RCC 7860 (cell line): Measurements from ENCODE around the gene FANCC.

ENCODE experiments used
- DNase-seq: peaks from one replicate; pipeline ENCODE4 v3.0.0-alpha.2; 2015; ENCODE audit warnings: low spot score
- FAIRE-seq: peaks from 2 replicates; lab custom pipeline; 2012; peaks lifted over from hg19 to GRCh38; lab: Jason Lieb, UNC

FANCC gene

DNA sequence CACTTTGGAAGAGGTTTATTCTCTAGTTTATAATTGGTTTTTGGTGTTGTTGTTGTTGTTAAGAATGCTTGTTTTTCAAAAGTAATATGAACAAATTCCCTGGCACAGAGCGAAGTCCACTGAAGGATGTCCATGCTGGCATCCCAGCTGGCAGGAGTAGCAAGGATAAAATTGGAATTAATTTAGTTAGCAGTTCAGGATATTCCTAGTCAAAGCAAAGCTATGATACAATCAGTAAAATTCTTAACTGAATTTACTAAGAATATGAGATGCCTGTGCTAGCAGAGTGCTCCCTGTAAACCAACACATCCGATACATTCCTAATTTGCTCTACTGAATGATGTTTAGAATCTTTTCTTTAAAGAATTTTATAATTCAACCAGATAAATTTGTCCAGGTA is 161.4 kb downstream of the FANCC start:
- DNase-seq (no peak), FAIRE-seq (no peak)

DNA sequence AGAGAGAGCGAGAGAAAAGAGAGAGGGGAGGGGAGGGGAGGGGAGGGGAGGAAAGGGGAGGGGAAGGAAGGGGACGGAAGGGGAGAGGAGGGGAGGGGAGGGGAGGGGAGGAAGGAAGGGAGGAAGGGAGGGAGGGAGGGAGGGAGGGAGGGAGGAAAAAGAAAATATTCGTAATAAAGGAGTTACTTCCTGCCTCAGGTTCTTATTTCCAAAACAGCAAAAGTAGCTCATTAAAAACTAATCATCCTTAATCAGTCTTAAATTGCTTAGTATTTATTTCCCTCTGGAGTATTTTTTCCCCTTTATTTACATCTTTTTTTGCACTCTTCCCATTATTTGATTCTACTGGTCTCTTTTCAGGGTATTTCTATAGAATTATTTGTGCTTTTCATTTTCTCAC is 162.3 kb downstream of the FANCC start:
- DNase-seq (no peak), FAIRE-seq (no peak)

DNA sequence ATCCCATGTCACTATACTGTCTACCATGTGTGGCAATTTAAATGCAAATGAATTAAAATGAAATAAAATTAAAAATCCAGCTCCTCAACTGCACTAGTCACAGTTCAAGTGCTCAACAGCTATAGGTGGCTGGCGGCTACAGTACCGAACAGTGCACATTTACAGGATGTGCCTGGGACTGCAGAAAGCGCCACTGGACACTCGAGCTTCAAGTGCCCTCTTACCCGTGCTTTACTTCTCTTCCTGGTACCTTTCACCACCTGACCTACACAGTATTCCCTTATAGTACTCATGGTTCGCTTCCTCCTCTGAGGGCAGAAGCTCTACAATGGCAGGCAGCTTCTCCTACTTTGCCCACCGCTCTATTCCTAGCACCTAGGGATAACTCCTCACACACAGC is 166.6 kb downstream of the FANCC start:
- DNase-seq (no peak), FAIRE-seq (no peak)

GRCh38 chr9:95148208-95148520 is 169.3 kb downstream of the FANCC start:
- DNase-seq: no peak
- no peak for FAIRE-seq

DNA sequence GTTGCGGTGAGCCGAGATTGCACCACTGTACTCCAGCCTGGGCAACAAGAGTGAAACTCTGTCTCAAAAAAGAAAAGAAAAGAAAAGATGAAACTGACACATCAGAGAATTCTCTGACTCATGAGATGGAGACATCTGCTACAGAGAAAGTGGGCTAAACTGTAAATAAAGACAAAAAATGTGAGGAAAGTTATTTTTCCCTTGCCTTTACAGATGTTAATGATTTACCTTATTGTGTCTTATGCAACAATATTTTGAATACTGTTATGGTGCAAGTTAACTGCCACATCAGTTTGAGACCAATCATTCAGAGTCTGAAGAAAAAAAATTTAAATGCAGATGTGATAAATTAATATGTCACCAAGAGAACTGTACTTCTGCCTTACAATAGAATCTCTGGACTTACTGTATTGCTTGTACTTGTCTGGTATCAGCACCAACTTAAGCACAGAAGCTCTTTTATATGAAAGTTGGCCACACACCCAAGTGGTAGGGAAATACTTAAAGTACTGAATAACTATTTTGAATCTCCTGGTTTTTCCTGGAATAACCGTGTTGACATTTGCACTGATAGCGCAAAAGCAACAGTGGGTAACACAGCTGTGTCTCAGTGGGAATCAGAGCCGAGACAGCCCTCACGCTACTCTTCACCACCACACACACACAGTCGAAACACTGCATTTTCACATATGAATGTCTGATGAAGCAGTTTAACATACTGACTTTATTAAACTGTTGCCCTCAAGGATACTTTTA is 169.9 kb downstream of the FANCC start:
- DNase-seq: no peak
- FAIRE-seq: no peak

DNA sequence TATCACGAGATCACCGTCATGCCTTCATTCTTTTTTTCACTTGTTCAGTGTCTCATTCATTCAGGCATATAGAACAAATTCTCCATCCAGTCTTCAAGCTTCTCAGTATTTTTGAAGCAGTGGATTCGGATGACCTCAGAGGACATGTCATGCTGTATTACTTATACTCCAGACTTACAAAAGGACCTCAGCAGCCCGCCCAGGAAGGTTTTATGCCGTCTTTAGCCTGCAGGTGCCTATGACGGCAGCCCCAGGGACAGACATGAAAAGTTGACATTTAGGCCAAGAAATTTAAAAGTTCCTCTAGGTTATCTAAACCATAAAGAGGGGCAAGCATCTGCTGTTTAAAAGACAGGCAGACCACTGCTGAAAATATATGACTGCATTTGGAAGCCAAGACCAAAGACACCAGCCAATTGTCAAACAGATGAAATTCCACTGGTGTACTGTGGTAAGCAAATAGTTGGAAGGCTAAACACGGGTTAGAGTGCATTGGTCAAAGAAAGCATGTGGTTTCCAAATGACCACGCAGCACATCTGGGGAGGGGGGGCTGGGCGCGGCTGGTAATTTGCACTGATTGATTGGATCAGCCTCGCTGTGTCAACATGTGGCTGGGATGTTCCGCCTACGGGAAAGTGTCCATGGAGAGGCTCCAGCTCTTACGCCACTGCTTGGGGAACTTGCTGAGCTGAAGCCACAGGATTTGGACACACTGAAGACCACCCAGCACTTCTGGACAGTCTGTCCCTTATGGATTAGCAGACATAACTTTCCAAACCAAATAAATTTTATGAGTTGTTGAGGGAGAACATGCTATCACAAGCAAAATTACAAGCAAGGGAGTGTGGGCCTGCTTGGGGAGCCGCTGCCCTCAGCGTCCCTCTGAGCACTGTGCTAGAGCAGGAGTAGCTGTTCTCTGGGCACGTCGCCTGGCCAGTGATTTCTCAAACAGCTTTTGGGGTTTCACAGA is 173.6 kb downstream of the FANCC start:
- DNase-seq: no peak
- FAIRE-seq: no peak

GRCh38 chr9:95142728-95143127 is 174.8 kb downstream of the FANCC start:
- DNase-seq (no peak), FAIRE-seq (no peak)

- DNase-seq (no peak), FAIRE-seq (no peak)
Observed at GRCh38 chr9:95142315-95142714, 175.2 kb downstream of the FANCC start.

- DNase-seq: no peak
- FAIRE-seq: no peak
Observed at GRCh38 chr9:95140821-95141220, 176.7 kb downstream of the FANCC start.

GRCh38 chr9:95139126-95139525 is 178.4 kb downstream of the FANCC start:
- FAIRE-seq: no peak
- no peak for DNase-seq

DNA sequence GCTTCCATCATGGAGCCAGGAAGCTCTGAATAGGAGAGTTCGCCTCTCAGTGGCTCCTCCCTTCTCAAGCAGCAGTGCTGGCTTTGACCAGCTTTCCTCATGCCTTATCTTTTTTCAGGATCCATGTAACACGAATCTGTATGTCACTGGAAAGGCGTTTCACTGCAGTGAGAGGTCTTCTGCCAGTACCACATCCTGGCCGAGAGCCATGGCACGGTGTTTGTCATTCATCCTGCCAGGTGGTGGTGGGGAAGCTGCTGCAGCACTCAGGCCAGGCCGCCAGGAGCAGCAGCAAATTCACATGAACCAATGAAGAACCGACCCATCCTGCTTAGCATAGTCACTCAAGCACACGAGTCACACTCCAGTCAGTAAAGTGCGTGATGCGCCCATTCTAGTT is 179.0 kb downstream of the FANCC start:
- no peak for DNase-seq
- no peak for FAIRE-seq

DNA sequence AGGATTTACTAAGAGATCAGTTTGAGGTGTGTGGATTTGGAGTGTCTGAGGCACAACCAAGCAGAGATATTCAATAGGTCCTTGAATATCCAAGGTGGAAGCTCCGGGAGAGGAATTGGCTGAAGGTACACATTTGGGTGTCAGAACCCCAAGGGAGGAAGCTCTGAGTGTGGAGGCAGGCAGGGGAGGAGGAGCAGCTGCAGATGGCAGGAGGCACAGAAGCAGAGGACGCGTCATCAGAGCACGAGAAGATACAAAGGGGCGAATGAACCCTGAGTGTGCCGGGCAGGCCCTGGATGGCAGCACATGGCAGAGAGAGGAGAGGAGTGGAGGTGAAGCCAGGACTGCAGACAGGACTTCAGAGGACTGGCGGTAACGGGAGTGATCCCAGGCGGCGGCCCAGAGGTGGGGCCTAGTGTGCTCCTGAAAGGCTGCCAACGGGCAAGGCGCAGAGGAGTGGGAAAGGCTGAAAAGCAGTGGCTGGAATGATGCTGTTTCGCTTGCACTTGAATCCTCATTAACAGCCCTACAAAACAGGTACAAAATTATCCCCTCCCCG is 179.8 kb downstream of the FANCC start:
- DNase-seq (no peak), FAIRE-seq (no peak)

DNA sequence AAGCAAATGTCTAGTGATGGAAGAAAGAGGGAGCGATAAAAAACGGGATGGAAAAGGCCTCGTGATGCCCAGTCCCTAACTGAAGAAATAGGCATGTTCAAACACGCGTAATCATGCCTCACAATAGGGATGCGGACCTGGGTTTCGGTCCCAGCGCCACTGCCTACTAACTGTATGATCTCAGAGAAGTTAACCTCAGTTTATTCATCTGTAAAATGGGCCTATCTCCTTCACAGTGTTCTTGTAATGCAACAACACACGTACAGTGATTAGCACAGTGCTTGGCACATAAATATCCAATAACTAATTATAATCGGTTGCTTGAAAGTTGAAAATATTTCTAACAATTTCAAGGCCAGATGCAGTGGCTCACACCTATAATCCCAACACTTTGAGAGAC is 181.8 kb downstream of the FANCC start:
- FAIRE-seq (no peak), DNase-seq (no peak)

- FAIRE-seq: no peak
Observed at GRCh38 chr9:95134457-95134881, 183.0 kb downstream of the FANCC start.

DNA sequence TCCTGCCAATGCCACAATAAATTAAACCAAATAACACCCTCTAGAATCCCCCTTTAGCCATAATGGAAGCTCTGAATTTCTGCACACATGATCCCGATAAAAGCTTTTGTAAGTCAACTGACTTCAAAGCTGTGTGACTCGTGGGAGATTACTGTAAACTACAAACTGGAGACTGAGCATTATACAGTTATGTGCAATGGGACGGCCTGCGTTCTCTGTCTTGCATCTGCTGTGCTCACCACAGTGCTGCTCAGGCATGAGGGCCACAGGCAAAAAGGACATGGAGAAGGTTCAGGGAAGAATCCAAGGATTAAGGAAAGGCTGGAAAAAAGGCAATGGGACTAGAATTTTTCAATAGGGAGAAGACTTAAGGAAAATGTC is 184.2 kb downstream of the FANCC start:
- no peak for DNase-seq
- no peak for FAIRE-seq

More at GRCh38 chr9:95134457-95134881, 183.0 kb downstream of the FANCC start:
- DNase-seq: no peak

- FAIRE-seq (peak; percentile 66), DNase-seq (peak; percentile 17)
Observed at GRCh38 chr9:95132366-95133324, 184.9 kb downstream of the FANCC start.

DNA sequence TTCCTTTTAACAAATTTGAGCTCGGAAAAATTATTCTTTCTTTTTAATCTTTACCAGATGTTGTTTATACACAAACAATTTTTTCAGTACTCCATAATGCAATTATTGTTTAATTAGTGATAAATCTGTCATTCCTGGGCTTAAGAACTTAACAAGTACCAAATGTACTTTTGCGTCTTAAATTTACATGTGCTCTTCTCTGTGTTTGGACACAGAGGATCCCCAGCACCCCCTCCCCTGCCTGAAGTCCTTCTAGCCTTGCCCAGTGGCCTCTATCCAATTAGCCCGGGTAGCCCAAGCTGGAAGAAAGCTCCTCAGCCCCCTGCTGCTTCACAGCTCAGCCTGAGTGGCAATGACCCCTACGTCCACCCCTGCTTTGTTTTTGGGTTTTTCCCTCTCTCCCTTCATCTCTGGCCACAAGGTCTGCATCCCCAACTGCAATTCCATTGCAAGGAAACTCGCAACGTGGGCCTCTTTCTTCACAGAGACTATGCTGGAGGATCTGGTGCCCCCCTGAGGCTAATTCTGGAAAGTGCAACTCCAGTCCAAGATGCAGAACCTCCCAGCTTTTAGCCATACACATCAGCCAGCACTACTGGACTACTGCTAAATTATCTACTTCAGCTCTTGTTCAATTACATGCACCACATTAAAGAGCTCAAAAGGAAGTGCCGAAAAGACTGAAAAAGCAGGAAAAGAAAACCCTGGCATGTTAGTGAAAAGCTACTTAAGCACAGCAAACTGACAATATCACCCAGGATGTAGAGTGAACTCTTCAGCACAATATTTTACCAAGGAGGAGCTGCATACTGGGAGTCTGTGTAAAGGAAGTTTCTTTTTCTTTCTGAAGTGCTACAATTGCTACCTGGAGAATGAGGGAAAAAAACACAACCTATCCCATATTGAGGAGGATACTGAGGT is 186.2 kb downstream of the FANCC start:
- FAIRE-seq: peak; percentile 32

GRCh38 chr9:95130484-95130883 is 187.0 kb downstream of the FANCC start:
- FAIRE-seq: no peak
- DNase-seq: no peak

More for the DNA sequence above, 186.2 kb downstream of the FANCC start:
- DNase-seq: peak; percentile 42

DNA sequence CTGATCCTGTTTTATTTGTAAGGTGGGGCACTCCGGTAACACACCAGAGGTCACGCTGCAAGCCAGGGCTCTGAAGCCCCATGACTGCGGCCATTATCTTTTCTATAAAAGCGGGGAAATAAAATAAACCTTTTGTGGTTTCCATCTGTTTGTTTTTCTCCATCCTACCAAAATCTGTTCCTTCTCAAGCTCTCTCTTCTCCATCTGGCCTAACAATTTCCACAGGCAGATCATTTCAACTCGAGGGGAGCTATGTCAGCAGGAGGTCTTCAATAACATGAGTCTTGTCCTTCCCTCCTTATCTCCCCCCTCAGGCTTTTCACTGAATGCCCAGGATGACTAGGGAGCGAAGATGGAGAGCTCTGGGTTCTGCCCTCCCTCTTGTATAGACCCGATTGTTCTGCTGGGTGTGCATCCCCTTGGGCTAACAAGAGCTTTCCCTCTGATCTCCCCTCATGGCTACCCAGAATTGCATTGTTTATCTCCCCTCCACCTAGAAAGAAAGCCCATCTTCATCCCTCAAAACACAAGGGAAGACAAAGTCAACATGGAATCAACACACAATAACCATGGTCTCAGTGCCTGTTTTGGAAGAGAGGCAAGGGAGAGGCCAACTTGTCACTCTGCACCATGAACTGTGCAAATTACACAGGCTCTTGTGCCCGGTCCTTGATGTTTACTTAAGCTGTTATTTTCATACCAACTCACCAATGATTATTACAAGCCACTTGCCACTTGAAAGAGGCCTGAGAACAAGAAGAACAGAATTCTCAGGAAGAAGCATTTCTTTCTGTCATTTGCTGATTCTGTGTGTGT is 187.8 kb downstream of the FANCC start:
- FAIRE-seq (no peak), DNase-seq (no peak)
